ENCODE measurements around the gene FGF1. TPM values are rescaled to one million over a fixed set of nuclear protein-coding genes. Genes with fewer than 3 reads are reported as not detected.

FGF1 gene
- total and polyA plus RNA-seq, 8 donors: 0.03 to 0.90 (median 0.35) TPM

GRCh38 chr5:142552107-142552506 is 133.8 kb downstream of the FGF1 start:
- no peak for ATAC-seq
- Histone ChIP-seq H3K4me1 (no peaks in the 10 kb centered on the region), H3K36me3 (no peaks in the 10 kb centered on the region), H3K9me3 (no peaks in the 10 kb centered on the region), H3K4me3 (no peak overlapping the region), H3K27ac (no peak overlapping the region), H3K27me3 (peaks cover 0 to 15% (median 0%) of the 10 kb centered on the region in 4 donors)
- intact Hi-C loops (cut with DNase I): no loop called here
- no peak for DNase-seq
- no peak for FAIRE-seq
- TF ChIP-seq CTCF (IDR thresholded peaks at IDR 0.05): no peak
- WGBS, 2 donors: 52 to 64% methylated on average over 6 of the region's 6 CpGs

- ATAC-seq: peak in 1 of 4 donors; percentile 34
- no peak overlapping the region for H3K4me3 ChIP-seq
- no peak for TF ChIP-seq CTCF (IDR thresholded peaks at IDR 0.05)
- WGBS, 2 donors: 16% methylated on average over 30 to 31 of the region's 31 CpGs
- peaks cover 0 to 15% (median 0%) of the 10 kb centered on the region in 4 donors for H3K27me3 ChIP-seq
- no peaks in the 10 kb centered on the region for H3K36me3 ChIP-seq
- no peaks in the 10 kb centered on the region for H3K9me3 ChIP-seq
- intact Hi-C loops (cut with DNase I): no loop called here
- DNase-seq: no peak
- H3K4me1 ChIP-seq: no peaks in the 10 kb centered on the region
- FAIRE-seq: no peak
- no peak overlapping the region for H3K27ac ChIP-seq
These were observed 134.4 kb downstream of the FGF1 start for GRCh38 chr5:142551338-142552067.

- no peak for FAIRE-seq
- no peak for DNase-seq
These were observed 135.4 kb downstream of the FGF1 start for GRCh38 chr5:142550471-142550870.

GRCh38 chr5:142549834-142550233 is 136.1 kb downstream of the FGF1 start:
- TF ChIP-seq CTCF (IDR thresholded peaks at IDR 0.05): no peak
- Histone ChIP-seq H3K4me1 (no peaks in the 10 kb centered on the region), H3K27ac (no peak overlapping the region), H3K4me3 (no peak overlapping the region), H3K9me3 (no peaks in the 10 kb centered on the region), H3K27me3 (peaks cover 0 to 15% (median 0%) of the 10 kb centered on the region in 4 donors), H3K36me3 (no peaks in the 10 kb centered on the region)
- DNase-seq: no peak
- 24 to 37% methylated on average over 2 of the region's 2 CpGs for WGBS, 2 donors
- intact Hi-C loops (cut with DNase I): no loop called here
- FAIRE-seq: no peak
- ATAC-seq: no peak

More at GRCh38 chr5:142550471-142550870, 135.4 kb downstream of the FGF1 start:
- Histone ChIP-seq H3K4me1 (no peaks in the 10 kb centered on the region), H3K4me3 (no peak overlapping the region), H3K27ac (no peak overlapping the region), H3K36me3 (no peaks in the 10 kb centered on the region), H3K27me3 (peaks cover 0 to 15% (median 0%) of the 10 kb centered on the region in 4 donors), H3K9me3 (no peaks in the 10 kb centered on the region)
- no peak for TF ChIP-seq CTCF (IDR thresholded peaks at IDR 0.05)
- ATAC-seq: no peak
- 82 to 88% methylated on average over 2 of the region's 2 CpGs for WGBS, 2 donors
- intact Hi-C loops (cut with DNase I): no loop called here

- WGBS, 2 donors: 19 to 20% methylated on average over 5 of the region's 5 CpGs
- ATAC-seq (peak; percentile 38 to 97 (median 95)), FAIRE-seq (no peak), DNase-seq (peak in 2 of 6 donors; percentile 24 to 38)
- no peaks in the 10 kb centered on the region for H3K4me1 ChIP-seq
- no peak overlapping the region for H3K4me3 ChIP-seq
- peaks cover 0 to 15% (median 0%) of the 10 kb centered on the region in 4 donors for H3K27me3 ChIP-seq
- intact Hi-C loops (cut with DNase I): no loop called here
- peak; percentile 12 to 45 (median 35) for TF ChIP-seq CTCF (IDR thresholded peaks at IDR 0.05)
- no peaks in the 10 kb centered on the region for H3K36me3 ChIP-seq
- H3K27ac ChIP-seq: no peak overlapping the region
- H3K9me3 ChIP-seq: no peaks in the 10 kb centered on the region
These were observed 137.1 kb downstream of the FGF1 start for GRCh38 chr5:142548739-142549275.
